ENCODE measurements around the gene RBMS1.
A peak's percentile ranks its signal among the peaks of the same experiment; 100 is the strongest.

RBMS1 gene

GRCh38 chr2:160372585-160372984, 121.0 kb downstream of the RBMS1 start:
- no peak for DNase-seq (ENCODE audit: low read depth in 1 of 2, low spot score in 1 of 2)
- Histone ChIP-seq H3K4me3 (replicated peaks; ENCODE audit: insufficient read depth, low read length) (no peak overlapping the region), H3K27me3 (ENCODE audit: insufficient read depth, poor library complexity, severe bottlenecking) (no peaks in the 10 kb centered on the region), H3K27ac (replicated peaks) (no peak overlapping the region)
- TF ChIP-seq, protein P1, sequence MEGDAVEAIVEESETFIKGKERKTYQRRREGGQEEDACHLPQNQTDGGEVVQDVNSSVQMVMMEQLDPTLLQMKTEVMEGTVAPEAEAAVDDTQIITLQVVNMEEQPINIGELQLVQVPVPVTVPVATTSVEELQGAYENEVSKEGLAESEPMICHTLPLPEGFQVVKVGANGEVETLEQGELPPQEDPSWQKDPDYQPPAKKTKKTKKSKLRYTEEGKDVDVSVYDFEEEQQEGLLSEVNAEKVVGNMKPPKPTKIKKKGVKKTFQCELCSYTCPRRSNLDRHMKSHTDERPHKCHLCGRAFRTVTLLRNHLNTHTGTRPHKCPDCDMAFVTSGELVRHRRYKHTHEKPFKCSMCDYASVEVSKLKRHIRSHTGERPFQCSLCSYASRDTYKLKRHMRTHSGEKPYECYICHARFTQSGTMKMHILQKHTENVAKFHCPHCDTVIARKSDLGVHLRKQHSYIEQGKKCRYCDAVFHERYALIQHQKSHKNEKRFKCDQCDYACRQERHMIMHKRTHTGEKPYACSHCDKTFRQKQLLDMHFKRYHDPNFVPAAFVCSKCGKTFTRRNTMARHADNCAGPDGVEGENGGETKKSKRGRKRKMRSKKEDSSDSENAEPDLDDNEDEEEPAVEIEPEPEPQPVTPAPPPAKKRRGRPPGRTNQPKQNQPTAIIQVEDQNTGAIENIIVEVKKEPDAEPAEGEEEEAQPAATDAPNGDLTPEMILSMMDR (IDR thresholded peaks at IDR 0.05; ENCODE audit: insufficient read depth, low read length) = no peak
- TF ChIP-seq GABPA (IDR thresholded peaks at IDR 0.05; ENCODE audit: low read depth) (no peak), SPI1 (IDR thresholded peaks at IDR 0.05; ENCODE audit: borderline replicate concordance, low read depth) (no peak), POLR2AphosphoS5 (IDR thresholded peaks at IDR 0.05; ENCODE audit: low read depth) (no peak)
- TF ChIP-seq, protein P2, sequence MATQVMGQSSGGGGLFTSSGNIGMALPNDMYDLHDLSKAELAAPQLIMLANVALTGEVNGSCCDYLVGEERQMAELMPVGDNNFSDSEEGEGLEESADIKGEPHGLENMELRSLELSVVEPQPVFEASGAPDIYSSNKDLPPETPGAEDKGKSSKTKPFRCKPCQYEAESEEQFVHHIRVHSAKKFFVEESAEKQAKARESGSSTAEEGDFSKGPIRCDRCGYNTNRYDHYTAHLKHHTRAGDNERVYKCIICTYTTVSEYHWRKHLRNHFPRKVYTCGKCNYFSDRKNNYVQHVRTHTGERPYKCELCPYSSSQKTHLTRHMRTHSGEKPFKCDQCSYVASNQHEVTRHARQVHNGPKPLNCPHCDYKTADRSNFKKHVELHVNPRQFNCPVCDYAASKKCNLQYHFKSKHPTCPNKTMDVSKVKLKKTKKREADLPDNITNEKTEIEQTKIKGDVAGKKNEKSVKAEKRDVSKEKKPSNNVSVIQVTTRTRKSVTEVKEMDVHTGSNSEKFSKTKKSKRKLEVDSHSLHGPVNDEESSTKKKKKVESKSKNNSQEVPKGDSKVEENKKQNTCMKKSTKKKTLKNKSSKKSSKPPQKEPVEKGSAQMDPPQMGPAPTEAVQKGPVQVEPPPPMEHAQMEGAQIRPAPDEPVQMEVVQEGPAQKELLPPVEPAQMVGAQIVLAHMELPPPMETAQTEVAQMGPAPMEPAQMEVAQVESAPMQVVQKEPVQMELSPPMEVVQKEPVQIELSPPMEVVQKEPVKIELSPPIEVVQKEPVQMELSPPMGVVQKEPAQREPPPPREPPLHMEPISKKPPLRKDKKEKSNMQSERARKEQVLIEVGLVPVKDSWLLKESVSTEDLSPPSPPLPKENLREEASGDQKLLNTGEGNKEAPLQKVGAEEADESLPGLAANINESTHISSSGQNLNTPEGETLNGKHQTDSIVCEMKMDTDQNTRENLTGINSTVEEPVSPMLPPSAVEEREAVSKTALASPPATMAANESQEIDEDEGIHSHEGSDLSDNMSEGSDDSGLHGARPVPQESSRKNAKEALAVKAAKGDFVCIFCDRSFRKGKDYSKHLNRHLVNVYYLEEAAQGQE (IDR thresholded peaks at IDR 0.05; ENCODE audit: insufficient replicate concordance, low read depth) = no peak

GRCh38 chr2:160372010-160372356, 121.6 kb downstream of the RBMS1 start:
- no peaks in the 10 kb centered on the region for H3K27me3 ChIP-seq (ENCODE audit: insufficient read depth, poor library complexity, severe bottlenecking)
- TF ChIP-seq, protein P2 (IDR thresholded peaks at IDR 0.05; ENCODE audit: insufficient replicate concordance, low read depth) = no peak
- TF ChIP-seq GABPA (IDR thresholded peaks at IDR 0.05; ENCODE audit: low read depth) (no peak), SPI1 (IDR thresholded peaks at IDR 0.05; ENCODE audit: borderline replicate concordance, low read depth) (no peak), POLR2AphosphoS5 (IDR thresholded peaks at IDR 0.05; ENCODE audit: low read depth) (no peak)
- TF ChIP-seq, protein P1 (IDR thresholded peaks at IDR 0.05; ENCODE audit: insufficient read depth, low read length) = no peak
- H3K27ac ChIP-seq (replicated peaks) = no peak overlapping the region
- no peak for DNase-seq (ENCODE audit: low read depth in 1 of 2, low spot score in 1 of 2)
- H3K4me3 ChIP-seq (replicated peaks; ENCODE audit: insufficient read depth, low read length) = no peak overlapping the region

DNA sequence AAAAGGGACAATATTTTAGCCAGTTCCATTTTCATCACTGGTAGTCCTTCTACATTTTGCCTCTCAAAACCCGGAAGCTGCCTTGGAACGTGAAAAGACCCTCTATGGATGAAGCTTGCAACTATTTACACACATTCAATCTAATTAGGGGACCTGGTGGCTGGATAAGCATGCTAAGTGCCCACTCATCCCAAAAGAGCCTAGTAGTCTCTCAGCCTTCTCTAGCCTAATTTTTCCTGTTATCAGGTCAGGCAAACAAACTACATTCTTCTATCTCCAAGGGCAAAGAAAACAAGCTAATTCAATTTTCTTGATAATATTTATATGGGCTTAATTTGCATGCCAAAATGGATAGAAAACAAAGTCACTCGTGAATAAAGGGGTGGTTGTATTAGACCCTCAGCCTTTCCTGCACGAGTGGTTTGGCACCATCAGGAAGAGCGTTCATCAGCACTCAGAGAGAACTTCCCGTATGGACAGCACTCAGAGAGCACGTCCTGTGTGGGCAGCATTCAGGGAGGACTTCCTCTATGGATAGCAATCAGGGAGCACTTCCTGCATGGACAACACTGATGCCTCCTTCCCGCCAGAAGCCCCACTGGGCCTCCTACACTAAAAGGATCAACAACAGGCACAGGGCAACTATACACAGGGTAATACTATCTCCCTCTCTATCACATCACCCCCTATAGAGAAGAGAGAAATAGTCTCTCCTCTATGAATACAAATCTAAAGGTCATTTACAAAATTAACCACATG, 122.2 kb downstream of the RBMS1 start:
- DNase-seq (ENCODE audit: low read depth in 1 of 2, low spot score in 1 of 2) = peak in 1 of 2 experiments; percentile 29

More for the DNA sequence above, 122.2 kb downstream of the RBMS1 start:
- Histone ChIP-seq H3K4me3 (replicated peaks; ENCODE audit: insufficient read depth, low read length) (no peak overlapping the region), H3K27me3 (ENCODE audit: insufficient read depth, poor library complexity, severe bottlenecking) (no peaks in the 10 kb centered on the region), H3K27ac (replicated peaks) (no peak overlapping the region)
- TF ChIP-seq GABPA (IDR thresholded peaks at IDR 0.05; ENCODE audit: low read depth) (no peak), POLR2AphosphoS5 (IDR thresholded peaks at IDR 0.05; ENCODE audit: low read depth) (no peak), SPI1 (IDR thresholded peaks at IDR 0.05; ENCODE audit: borderline replicate concordance, low read depth) (no peak; the same call in 1 of the 2 replicates)
- TF ChIP-seq, protein P2 (IDR thresholded peaks at IDR 0.05; ENCODE audit: insufficient replicate concordance, low read depth) = no peak
- TF ChIP-seq, protein P1 (IDR thresholded peaks at IDR 0.05; ENCODE audit: insufficient read depth, low read length) = no peak

Measured in HL-60 (cell line).